Dendritic cell treated with granulocyte-macrophage colony-stimulating factor and Interleukin-4, amounts not matched to agents 40 ng/mL and 50 ng/mL, for 4 days (primary cell): ENCODE measurements around the gene RRAGA.
A peak's percentile ranks its signal among the peaks of the same experiment; 100 is the strongest.
"Not testable (repeated sequence)": the region's sequence is repeated elsewhere in the genome, so short reads cannot be mapped to it uniquely, and the experiment has no call there.

Source experiments
- H3K27ac Mint-ChIP-seq: one replicate; pipeline ENCODE4 v1.8.0; 2022; ENCODE audit warnings: mild to moderate bottlenecking, mixed read lengths
- H3K27me3 Mint-ChIP-seq: one replicate; pipeline ENCODE4 v1.8.0; 2022; ENCODE audit warnings: mild to moderate bottlenecking, mixed read lengths
- H3K36me3 Mint-ChIP-seq: one replicate; pipeline ENCODE4 v1.8.0; 2022; ENCODE audit warnings: low read depth, mixed read lengths
- H3K4me1 Mint-ChIP-seq: one replicate; pipeline ENCODE4 v1.8.0; 2022; ENCODE audit warnings: low read depth, mixed read lengths
- H3K4me3 Mint-ChIP-seq: one replicate; pipeline ENCODE4 v1.8.0; 2022; ENCODE audit warnings: mild to moderate bottlenecking, moderate library complexity, mixed read lengths
- H3K9me3 Mint-ChIP-seq: one replicate; pipeline ENCODE4 v1.8.0; 2022; ENCODE audit warnings: mixed read lengths
- intact Hi-C: fragments of 100-400 bp; cut with micrococcal nuclease; formaldehyde crosslinking; loops from one replicate; pipeline ENCODE4 v1.15.0; 2022

RRAGA gene, protein sequence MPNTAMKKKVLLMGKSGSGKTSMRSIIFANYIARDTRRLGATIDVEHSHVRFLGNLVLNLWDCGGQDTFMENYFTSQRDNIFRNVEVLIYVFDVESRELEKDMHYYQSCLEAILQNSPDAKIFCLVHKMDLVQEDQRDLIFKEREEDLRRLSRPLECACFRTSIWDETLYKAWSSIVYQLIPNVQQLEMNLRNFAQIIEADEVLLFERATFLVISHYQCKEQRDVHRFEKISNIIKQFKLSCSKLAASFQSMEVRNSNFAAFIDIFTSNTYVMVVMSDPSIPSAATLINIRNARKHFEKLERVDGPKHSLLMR

DNA sequence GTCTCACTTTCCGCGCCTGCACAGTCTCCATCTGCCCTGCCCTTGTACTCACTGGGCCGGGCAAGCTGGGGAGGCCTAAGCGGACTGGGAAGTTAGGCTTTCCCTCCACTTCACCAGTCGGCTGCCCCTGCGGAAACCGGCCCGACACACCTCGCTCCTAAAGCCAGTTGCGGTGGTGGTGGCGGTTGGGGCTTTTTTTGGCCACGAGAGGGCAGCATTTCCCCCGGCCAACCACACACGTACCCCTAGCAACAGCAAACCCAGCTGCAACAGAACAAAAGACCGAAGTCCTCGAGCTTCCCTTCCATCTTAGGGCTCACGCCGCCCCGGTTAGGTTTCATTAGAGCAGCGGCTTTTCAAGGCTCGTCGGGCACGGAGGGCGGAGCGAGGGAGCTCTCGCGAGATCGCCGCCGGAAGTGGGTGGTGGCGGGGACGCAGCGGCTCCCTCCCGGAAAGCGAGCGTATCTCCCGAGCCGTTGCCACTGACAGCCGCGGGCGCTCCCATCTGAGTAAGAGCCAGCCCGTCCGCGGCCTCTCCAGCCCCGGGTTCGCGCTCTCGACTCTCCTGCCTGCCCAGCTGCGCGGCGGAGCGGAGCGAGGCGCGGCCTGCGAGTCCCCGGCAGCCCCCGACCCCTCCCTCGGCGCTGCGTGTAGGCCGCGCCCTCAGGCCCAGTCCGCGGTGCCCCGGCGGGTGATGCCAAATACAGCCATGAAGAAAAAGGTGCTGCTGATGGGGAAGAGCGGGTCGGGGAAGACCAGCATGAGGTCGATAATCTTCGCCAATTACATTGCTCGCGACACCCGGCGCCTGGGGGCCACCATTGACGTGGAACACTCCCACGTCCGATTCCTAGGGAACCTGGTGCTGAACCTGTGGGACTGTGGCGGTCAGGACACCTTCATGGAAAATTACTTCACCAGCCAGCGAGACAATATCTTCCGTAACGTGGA lies at the start of gene RRAGA:
Gene RRAGA, plus strand, starts transcription at position 462 of the 951 bp plus-strand sequence. Its CDS starts 233 bp downstream, at position 695.
- H3K27ac Mint-ChIP-seq: peak within 1 kb of the TSS; percentile 98
- peaks cover 26% of the 10 kb centered on the region for H3K4me1 Mint-ChIP-seq
- intact Hi-C loops: loop anchor here (1.0 to 5.0 kb wide), 5 partner anchors 53 to 408 kb away; partner anchors contain the start of genes DENND4C, HAUS6, PLIN2 and RPS6
- no peaks in the 10 kb centered on the region for H3K9me3 Mint-ChIP-seq
- no peaks in the 10 kb centered on the region for H3K27me3 Mint-ChIP-seq
- peaks cover 25% of the 10 kb centered on the region for H3K36me3 Mint-ChIP-seq
- H3K4me3 Mint-ChIP-seq: peak within 1 kb of the TSS; percentile 93

DNA sequence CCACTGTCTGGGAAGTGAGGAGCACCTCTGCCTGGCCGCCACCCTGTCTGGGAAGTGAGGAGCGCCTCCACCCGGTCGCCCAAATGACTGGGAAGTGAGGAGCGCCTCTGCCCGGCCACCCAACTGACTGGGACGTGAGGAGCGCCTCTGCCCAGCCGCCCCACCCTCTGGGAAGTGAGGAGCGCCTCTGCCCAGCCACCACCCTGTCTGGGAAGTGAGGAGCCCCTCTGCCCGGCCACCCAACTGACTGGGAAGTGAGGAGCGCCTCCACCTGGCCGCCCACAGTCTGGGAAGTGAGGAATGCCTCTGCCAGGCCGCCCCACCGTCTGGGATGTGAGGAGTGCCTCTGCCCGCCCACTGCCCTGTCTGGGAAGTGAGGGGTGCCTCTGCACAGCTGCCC lies 49.1 kb upstream of the RRAGA start:
- Mint-ChIP-seq H3K27me3 (no peaks in the 10 kb centered on the region), H3K27ac (no peak overlapping the region), H3K4me3 (no peak overlapping the region), H3K9me3 (no peaks in the 10 kb centered on the region), H3K36me3 (no peaks in the 10 kb centered on the region), H3K4me1 (no peaks in the 10 kb centered on the region)
- intact Hi-C loops: no loop called here

DNA sequence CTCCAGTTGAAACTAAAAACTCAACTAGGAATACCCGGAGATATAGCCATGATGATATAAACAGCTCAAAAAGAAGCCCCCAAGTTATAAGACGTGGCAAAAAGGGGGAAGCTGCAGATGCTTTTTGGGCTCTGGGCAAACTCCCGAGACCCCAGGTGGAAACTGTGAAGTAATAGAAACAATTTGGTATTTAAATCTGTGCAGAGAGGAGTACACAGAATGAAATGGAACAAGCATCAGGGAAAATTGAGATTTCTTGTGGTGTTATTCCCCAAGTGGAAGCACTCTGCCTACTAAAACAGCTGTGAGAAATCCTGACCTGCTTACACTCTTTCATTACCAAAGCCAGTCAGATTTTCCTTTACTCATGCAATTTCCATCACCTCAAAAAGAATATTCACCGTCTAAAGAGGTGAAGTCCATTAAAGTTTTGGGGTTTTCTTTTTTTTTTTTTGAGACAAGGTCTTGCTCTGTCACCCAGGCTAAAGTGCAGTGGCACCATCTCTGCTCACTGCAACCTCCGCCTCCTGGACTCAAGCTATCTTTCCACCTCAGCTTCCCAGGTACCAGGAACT lies 39.7 kb upstream of the RRAGA start:
- H3K36me3 Mint-ChIP-seq: no peaks in the 10 kb centered on the region
- peaks cover 3% of the 10 kb centered on the region for H3K27me3 Mint-ChIP-seq
- no peaks in the 10 kb centered on the region for H3K4me1 Mint-ChIP-seq
- intact Hi-C loops: no loop called here
- H3K9me3 Mint-ChIP-seq: no peaks in the 10 kb centered on the region
- no peak overlapping the region for H3K27ac Mint-ChIP-seq
- no peak overlapping the region for H3K4me3 Mint-ChIP-seq

DNA sequence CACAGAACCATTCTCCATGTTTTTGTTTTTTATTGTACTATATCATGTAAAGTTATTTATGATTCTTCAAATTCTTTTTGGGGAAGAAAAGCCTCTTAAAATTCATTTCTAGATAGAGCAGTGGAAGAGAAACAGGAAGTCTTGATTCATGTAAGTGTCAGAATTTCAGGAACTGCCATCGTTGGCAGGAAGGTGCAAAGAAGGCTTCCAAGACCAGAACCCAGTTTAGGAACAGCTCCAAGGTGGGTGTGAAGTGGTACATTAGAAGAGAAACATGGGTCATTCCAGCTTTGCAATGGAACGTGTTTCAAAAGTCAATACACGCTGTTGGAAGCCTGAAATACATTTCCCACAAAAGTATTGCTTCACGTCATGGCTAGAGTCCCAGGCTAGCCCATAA lies 31.0 kb upstream of the RRAGA start:
- Mint-ChIP-seq H3K4me3 (no peak overlapping the region), H3K9me3 (no peaks in the 10 kb centered on the region), H3K27ac (no peak overlapping the region), H3K27me3 (no peaks in the 10 kb centered on the region), H3K36me3 (no peaks in the 10 kb centered on the region), H3K4me1 (peaks cover 5% of the 10 kb centered on the region)
- intact Hi-C loops: no loop called here

DNA sequence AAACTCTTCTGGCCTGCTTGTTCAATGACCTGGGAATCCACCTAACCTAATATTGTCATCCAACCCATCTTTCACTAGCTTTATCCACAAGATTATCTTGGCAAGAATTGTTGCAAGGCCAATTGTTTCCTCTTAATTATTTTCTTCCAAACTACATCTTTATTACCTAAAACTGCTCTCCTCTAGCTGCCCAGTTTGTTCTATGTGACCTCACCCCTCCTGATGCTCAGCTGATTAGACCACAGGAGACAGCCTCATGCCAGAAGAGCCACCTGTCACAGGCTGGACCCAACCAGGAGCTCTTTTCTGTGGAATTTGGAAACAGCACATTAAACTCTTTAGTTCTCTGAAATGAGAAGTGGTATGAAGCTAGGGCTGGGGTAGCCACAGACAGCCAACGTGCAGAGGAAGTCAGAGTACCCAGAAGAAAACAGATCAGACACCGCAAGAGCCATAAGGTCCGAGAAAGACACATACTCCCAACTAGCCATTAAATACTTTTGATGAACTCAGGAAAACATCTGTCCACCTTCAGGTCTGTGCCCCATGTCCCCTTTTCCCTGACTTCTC lies 28.3 kb upstream of the RRAGA start:
- Mint-ChIP-seq H3K4me3 (no peak overlapping the region), H3K27me3 (no peaks in the 10 kb centered on the region), H3K27ac (no peak overlapping the region), H3K9me3 (no peaks in the 10 kb centered on the region), H3K4me1 (peaks cover 5% of the 10 kb centered on the region), H3K36me3 (no peaks in the 10 kb centered on the region)
- intact Hi-C loops: loop anchor here (10.0 kb wide), 1 partner anchor 576 kb away; no protein-coding TSS in a partner anchor

DNA sequence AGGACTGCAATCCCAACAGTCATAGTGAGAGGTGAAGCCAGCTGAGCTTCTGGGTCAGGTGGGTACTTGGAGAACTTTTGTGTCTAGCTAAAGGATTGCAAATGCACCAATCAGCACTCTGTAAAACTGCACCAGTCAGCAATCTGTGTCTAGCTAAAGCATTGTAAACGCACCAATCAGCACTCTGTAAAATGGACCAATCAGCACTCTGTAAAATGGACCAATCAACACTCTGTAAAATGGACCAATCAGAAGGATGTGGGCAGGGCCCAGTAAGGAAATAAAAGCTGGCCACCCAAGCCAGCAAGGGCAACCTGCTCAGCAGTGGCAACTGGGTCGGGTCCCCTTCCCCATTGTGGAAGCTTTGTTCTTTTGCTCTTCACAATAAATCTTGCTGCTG lies 27.6 kb upstream of the RRAGA start:
- not testable (repeated sequence) for H3K27me3 Mint-ChIP-seq, H3K4me3 Mint-ChIP-seq, H3K9me3 Mint-ChIP-seq, H3K27ac Mint-ChIP-seq, H3K4me1 Mint-ChIP-seq, H3K36me3 Mint-ChIP-seq
- intact Hi-C loops: loop anchor here (10.0 kb wide), 1 partner anchor 577 kb away; no protein-coding TSS in a partner anchor

DNA sequence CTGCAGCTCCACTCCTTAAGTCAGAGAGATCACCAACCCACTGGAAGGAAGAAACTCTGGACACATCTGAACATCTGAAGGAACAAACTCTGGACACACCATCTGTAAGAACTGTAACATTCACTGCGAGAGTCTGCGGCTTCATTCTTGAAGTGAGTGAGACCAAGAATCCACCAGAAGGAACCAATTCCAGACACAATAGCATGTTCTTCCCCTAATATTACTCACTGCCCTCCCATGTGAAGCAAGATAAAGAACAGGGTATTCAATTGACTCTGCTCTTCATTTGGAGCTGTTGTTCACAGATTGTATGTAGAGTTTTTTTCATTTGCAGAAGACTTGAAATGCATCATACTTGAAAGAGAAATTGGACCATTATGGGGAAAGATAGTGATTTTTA lies 27.0 kb upstream of the RRAGA start:
- Mint-ChIP-seq H3K9me3 (no peaks in the 10 kb centered on the region), H3K27me3 (no peaks in the 10 kb centered on the region), H3K27ac (no peak overlapping the region), H3K4me1 (peaks cover 5% of the 10 kb centered on the region), H3K36me3 (no peaks in the 10 kb centered on the region), H3K4me3 (no peak overlapping the region)
- intact Hi-C loops: loop anchor here (10.0 kb wide), 1 partner anchor 577 kb away; no protein-coding TSS in a partner anchor

DNA sequence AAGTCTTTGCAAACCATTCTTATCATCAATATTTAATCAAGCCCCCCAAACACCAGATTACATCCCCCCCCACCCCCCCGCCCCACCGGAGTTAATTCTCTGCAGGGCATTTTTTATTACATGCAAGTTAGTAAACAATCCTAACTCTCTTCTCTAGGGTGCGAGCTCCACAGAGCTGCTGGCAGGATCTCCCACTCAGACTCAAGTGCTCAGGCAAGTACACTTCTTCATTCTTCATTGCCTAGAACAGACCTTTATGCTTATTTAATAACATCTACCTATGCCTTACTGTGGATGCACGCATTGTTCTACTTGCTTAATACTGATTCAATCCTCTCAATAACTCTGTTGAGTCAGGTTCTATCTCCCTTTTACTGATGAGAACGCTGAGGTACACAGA lies 26.1 kb upstream of the RRAGA start:
- intact Hi-C loops: loop anchor here (10.0 kb wide), 1 partner anchor 578 kb away; no protein-coding TSS in a partner anchor
- Mint-ChIP-seq H3K9me3 (no peaks in the 10 kb centered on the region), H3K4me1 (peaks cover 5% of the 10 kb centered on the region), H3K27ac (no peak overlapping the region), H3K27me3 (no peaks in the 10 kb centered on the region), H3K36me3 (no peaks in the 10 kb centered on the region), H3K4me3 (no peak overlapping the region)

DNA sequence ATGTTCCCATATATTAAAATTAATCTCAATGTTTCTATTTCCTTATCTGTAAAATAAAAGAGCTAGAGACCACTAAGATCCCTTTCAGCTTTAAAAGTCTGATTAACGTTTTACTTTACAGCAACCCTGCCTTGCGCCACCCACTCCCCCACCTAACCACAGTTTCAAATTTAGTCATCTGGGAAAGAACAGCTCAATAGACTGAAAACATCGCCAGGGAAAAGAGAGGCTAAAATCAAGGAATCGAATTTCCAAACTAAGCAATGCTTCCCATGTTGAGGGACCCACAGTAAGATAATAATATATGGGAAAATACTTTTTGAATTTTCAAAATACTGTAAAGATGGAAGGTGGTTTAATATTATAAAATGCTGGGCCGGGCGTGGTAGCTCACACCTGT lies 22.9 kb upstream of the RRAGA start:
- Mint-ChIP-seq H3K4me3 (no peak overlapping the region), H3K36me3 (no peaks in the 10 kb centered on the region), H3K27ac (no peak overlapping the region), H3K9me3 (no peaks in the 10 kb centered on the region), H3K4me1 (peaks cover 5% of the 10 kb centered on the region), H3K27me3 (peaks cover 3% of the 10 kb centered on the region)
- intact Hi-C loops: loop anchor here (10.0 kb wide), 1 partner anchor 582 kb away; no protein-coding TSS in a partner anchor

DNA sequence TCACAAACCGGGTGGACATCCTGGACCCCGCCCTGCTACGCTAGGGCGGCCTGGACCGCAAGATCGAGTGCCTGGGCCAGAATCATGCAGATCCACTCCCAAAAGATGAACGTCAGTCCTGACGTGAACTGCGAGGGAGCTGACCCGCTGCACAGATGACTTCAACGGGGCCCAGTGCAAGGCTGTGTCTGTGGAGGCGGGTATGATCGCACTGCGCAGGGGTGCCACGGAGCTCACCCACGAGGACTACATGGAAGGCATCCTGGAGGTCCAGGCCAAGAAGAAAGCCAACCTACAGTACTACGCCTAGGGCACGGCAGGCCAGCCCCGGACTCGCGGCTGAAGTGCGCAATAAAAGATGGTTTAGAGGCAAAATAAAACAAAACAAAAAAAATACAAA lies 21.4 kb upstream of the RRAGA start:
- Mint-ChIP-seq H3K9me3 (no peaks in the 10 kb centered on the region), H3K27me3 (peaks cover 3% of the 10 kb centered on the region), H3K36me3 (no peaks in the 10 kb centered on the region), H3K4me1 (peaks cover 5% of the 10 kb centered on the region), H3K27ac (no peak overlapping the region), H3K4me3 (no peak overlapping the region)
- intact Hi-C loops: loop anchor here (10.0 kb wide), 1 partner anchor 583 kb away; no protein-coding TSS in a partner anchor

DNA sequence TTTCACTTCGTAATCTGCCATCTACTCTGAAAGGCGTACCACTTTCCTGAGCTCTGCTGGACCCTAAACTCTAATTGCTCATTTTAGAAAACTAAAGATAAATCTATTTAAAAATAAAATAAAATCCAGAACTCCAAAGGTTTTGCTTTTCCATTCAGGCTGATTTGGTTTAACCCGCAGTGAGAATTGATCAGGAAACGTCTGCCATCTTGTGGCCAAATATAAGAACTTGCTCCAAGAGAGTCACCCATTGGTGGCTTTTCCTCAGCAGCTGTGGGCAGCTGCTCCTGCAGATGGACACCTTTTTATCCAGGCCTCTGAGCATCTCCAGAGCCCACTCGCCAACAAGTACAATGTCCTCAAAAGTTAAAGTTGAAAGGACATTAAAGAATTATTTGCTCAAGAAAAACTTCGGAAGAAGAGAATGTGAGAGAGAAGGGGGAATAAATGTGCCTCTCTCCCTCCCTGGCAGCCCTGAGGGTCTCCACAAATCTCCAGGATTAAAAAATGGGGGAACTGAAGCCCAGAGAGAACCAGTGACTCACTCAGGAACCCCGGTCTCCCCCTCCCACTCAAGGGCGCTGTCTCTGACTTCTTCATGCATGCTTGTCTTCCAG lies 20.3 kb upstream of the RRAGA start:
- Mint-ChIP-seq H3K27ac (no peak overlapping the region), H3K9me3 (no peaks in the 10 kb centered on the region), H3K36me3 (no peaks in the 10 kb centered on the region), H3K27me3 (peaks cover 3% of the 10 kb centered on the region), H3K4me3 (no peak overlapping the region), H3K4me1 (peaks cover 5% of the 10 kb centered on the region)
- intact Hi-C loops: loop anchor here (10.0 kb wide), 1 partner anchor 584 kb away; no protein-coding TSS in a partner anchor

DNA sequence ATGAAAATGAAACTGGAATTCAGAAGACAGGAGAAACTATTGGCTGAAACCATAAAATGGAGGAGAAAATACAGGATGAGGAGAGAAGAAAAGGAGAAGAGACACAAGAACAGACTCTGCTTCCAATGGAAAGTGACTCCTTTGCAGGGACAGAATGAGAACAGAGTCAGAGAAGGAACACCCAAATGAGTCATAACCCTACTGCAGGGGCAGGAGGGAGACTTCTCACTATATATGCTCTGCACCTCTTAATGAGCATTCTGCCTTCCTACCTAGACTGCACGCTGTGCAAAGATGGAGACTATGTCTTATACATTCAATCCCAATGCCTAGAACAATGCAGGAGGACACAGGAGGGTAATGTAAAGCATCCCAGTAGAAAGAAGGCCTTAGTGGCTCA lies 18.3 kb upstream of the RRAGA start:
- intact Hi-C loops: no loop called here
- Mint-ChIP-seq H3K36me3 (no peaks in the 10 kb centered on the region), H3K4me1 (peaks cover 5% of the 10 kb centered on the region), H3K9me3 (no peaks in the 10 kb centered on the region), H3K27me3 (peaks cover 6% of the 10 kb centered on the region), H3K27ac (no peak overlapping the region), H3K4me3 (no peak overlapping the region)

DNA sequence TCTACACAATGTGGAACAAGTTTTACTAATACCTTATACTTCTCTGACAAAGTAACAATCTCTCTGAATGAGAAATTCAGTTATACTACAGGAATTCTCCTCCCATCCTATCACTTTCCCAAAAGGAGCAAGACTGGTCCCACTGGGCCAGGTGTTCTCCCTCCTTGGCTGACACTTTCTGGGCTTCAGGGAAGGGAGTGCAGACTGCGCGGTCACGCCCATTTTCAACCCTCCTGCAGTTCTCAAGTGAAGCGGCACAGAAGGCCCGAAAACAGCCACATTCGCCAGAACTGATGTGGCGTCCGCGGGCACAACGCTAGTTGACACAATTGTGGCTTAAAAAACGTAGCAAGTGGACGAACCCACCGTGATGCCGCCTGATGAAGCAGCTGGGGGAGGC lies 16.8 kb upstream of the RRAGA start:
- no peaks in the 10 kb centered on the region for H3K9me3 Mint-ChIP-seq
- H3K4me3 Mint-ChIP-seq: no peak overlapping the region
- H3K4me1 Mint-ChIP-seq: peaks cover 5% of the 10 kb centered on the region
- H3K36me3 Mint-ChIP-seq: no peaks in the 10 kb centered on the region
- H3K27ac Mint-ChIP-seq: no peak overlapping the region
- peaks cover 6% of the 10 kb centered on the region for H3K27me3 Mint-ChIP-seq
- intact Hi-C loops: no loop called here
